HepG2 (cell line): ENCODE results near the gene RASSF4. TPM values are rescaled to one million over a fixed set of nuclear protein-coding genes. Genes with fewer than 3 reads are reported as not detected.

Experiments used
- ASH2L ChIP-seq: fragments of 300-600, 200-600 bp; sonication (generic); IDR thresholded peaks from 2 replicates; pipeline ENCODE4 v1.7.0; 2017; ENCODE audit warnings: low read depth, mild to moderate bottlenecking, moderate library complexity, mixed read lengths, low read length; ENCODE audit not compliant: insufficient read length
- BCL6 ChIP-seq: IDR thresholded peaks from 2 replicates; pipeline ENCODE4 v1.6.1; 2016; ENCODE audit warnings: missing genetic modification reagents, missing compliant biosample characterization
- DR1 ChIP-seq: sonication (generic); formaldehyde crosslinking; IDR thresholded peaks from 2 replicates; pipeline ENCODE4 v1.8.0; 2021; ENCODE audit warnings: mild to moderate bottlenecking, missing genetic modification reagents, inconsistent platforms
- EZH2 ChIP-seq: conservative IDR thresholded peaks from 2 replicates; pipeline ENCODE4 v1.6.1; 2012; ENCODE audit warnings: mild to moderate bottlenecking, low read depth, low read length, moderate library complexity
- FOSL1 ChIP-seq: sonication (generic); formaldehyde crosslinking; IDR thresholded peaks from 2 replicates; pipeline ENCODE4 v1.9.0; 2021; ENCODE audit warnings: missing genetic modification reagents, borderline replicate concordance
- KDM5B ChIP-seq: sonication (generic); formaldehyde crosslinking; IDR thresholded peaks from 2 replicates; pipeline ENCODE4 v1.4.0; 2020; ENCODE audit warnings: missing genetic modification reagents, mild to moderate bottlenecking, borderline replicate concordance
- KLF15 ChIP-seq: sonication (generic); formaldehyde crosslinking; IDR thresholded peaks from 2 replicates; pipeline ENCODE4 v1.8.1; 2023; ENCODE audit warnings: borderline replicate concordance, mild to moderate bottlenecking, inconsistent platforms, missing genetic modification reagents, mixed read lengths
- TCF7L2 ChIP-seq: IDR thresholded peaks from 2 replicates; pipeline ENCODE4 v1.6.1; 2011; ENCODE audit warnings: mild to moderate bottlenecking, low read depth, low read length, moderate library complexity
- TGIF2 ChIP-seq: IDR thresholded peaks from 2 replicates; pipeline ENCODE4 v1.6.1; 2016; ENCODE audit warnings: control low read depth, missing compliant biosample characterization
- YY1 ChIP-seq: IDR thresholded peaks from 2 replicates; pipeline ENCODE4 v1.6.1; 2011; ENCODE audit warnings: low read length, low read depth, moderate library complexity, mild to moderate bottlenecking; ENCODE audit not compliant: insufficient read depth, insufficient replicate concordance
- ZFP36L2 ChIP-seq: sonication (generic); formaldehyde crosslinking; IDR thresholded peaks from 2 replicates; pipeline ENCODE4 v1.4.0; 2020; ENCODE audit warnings: missing genetic modification reagents
- ZFX ChIP-seq: sonication (generic); formaldehyde crosslinking; IDR thresholded peaks from 2 replicates; pipeline ENCODE4 v1.4.0; 2020; ENCODE audit warnings: mild to moderate bottlenecking, low read depth, missing genetic modification reagents, moderate library complexity
- ZNF143 ChIP-seq: sonication (generic); formaldehyde crosslinking; IDR thresholded peaks from 2 replicates; pipeline ENCODE4 v1.4.0; 2020; ENCODE audit warnings: missing genetic modification reagents
- ZNF329 ChIP-seq: sonication (generic); formaldehyde crosslinking; IDR thresholded peaks from 2 replicates; pipeline ENCODE4 v1.9.0; 2021; ENCODE audit warnings: low read depth, mild to moderate bottlenecking, missing genetic modification reagents
- ZNF431 ChIP-seq: sonication (generic); formaldehyde crosslinking; IDR thresholded peaks from 2 replicates; pipeline ENCODE4 v1.9.0; 2022; ENCODE audit warnings: missing genetic modification reagents, low read depth, mild to moderate bottlenecking, borderline replicate concordance
- ZNF607 ChIP-seq: sonication (generic); formaldehyde crosslinking; IDR thresholded peaks from 2 replicates; pipeline ENCODE4 v1.5.1; 2020; ENCODE audit warnings: missing genetic modification reagents, mild to moderate bottlenecking, borderline replicate concordance
- ZNF703 ChIP-seq: sonication (generic); formaldehyde crosslinking; IDR thresholded peaks from 2 replicates; pipeline ENCODE4 v1.5.1; 2020; ENCODE audit warnings: missing genetic modification reagents, mild to moderate bottlenecking, moderate library complexity, borderline replicate concordance
- ZNF713 ChIP-seq: sonication (generic); formaldehyde crosslinking; IDR thresholded peaks from 2 replicates; pipeline ENCODE4 v1.4.0; 2020; ENCODE audit warnings: mild to moderate bottlenecking, missing genetic modification reagents
- polyA plus RNA-seq, 8 experiments: library from polyadenylated mRNA; depleted of rRNA in 3 of 8; stranded (reverse) in 7 of 8; unstranded in 1 of 8; fragments of >200 nt; fragmentation: Illumina TruSeq in 4 of 8; extraction: Trizol in 4 of 8; gene quantifications; 2 replicates each; pipeline versions ENCODE4 v1.2.1 to v1.2.3, GENCODE V29; 2011 to 2016; ENCODE audit warnings: low read depth in 4 of 8, missing spikeins in 1 of 8, mixed read lengths in 1 of 8; ENCODE audit not compliant: insufficient read depth in 1 of 8
- total RNA-seq, 5 experiments: library from RNA; depleted of rRNA; stranded (reverse); fragments of >200 nt; fragmentation: Illumina TruSeq; extraction: Trizol; gene quantifications; 2 replicates each; pipeline ENCODE4 v1.2.3, GENCODE V29; 2016; ENCODE audit warnings: low read depth in 1 of 5
- TF ChIP-seq, protein P1 (sequence below): IDR thresholded peaks from 2 replicates; pipeline ENCODE4 v1.6.1; 2016
- TF ChIP-seq, protein P2 (sequence below): sonication (generic); formaldehyde crosslinking; IDR thresholded peaks from 2 replicates; pipeline ENCODE4 v1.4.0; 2020; ENCODE audit warnings: missing genetic modification reagents
- TF ChIP-seq, protein P3 (sequence below): sonication (generic); formaldehyde crosslinking; IDR thresholded peaks from 2 replicates; pipeline ENCODE4 v1.4.0; 2020; ENCODE audit warnings: missing genetic modification reagents
- TF ChIP-seq, protein P4 (sequence below): fragments of 450-650 bp; IDR thresholded peaks from 2 replicates; pipeline ENCODE4 v1.6.1; 2016

The RASSF4 gene
- total and polyA plus RNA-seq, 2 of the 13 experiments (the other 11 are each of a cell fraction or from before 2014, with no cell fraction given) = 34.0 to 51.7 TPM

DNA sequence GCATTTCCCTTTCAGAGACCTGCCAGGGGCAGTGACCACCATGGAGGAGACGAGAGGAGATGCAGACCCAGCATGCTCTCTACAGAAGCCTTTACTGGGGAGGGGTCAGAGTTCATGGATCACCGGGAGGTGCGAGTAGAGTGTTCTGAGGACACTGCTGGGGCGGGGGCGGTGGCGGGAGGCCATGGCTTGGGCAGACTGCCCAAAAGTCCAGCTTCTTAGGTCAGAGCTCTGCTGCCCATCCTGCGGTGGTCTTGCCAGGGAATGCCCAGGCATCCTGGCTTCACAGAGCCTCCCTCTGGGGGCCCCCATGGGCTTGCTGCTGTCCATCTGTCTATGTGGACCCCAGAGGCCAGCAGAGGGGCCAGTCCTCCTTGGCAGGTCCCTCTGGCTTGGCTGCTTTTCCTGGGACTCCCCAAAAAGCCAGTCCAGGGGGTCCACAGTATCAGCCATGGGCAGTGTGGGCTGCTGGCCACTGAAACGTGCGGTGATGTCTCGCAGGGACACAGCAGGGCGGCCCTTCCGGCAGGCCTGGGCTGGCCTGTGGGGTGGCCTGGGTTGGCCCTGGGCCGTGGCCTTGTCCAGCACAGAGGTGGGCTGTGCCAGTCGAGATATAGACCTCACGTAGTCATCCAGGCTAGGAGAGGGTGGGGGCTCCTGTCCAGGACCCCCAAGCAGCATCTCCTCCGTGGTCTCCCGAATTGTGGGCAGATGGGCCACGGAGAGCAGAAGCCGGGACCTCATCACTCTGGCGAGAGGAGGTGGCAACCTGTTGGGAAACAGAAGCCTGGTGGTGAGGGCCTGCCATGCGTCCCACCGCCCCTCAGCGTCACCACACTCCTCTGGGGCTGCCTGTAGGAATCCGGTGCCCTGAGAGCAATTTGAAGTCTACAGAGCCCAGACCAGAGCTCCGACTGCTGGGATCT is 17.9 kb downstream of the RASSF4 start (continued):
- TF ChIP-seq BCL6 (CRISPR knock-in tag) = peak; percentile 4; the same call in 1 of the 2 replicates
- peak; percentile 72; the same call in 1 of the 2 replicates for TF ChIP-seq KDM5B (CRISPR knock-in tag)
- peak; percentile 2 for TF ChIP-seq YY1
- TF ChIP-seq ZNF143 (CRISPR knock-in tag) = no peak
- no peak for TF ChIP-seq DR1 (CRISPR knock-in tag)
- TF ChIP-seq TGIF2 = no peak
- TF ChIP-seq, protein P1, sequence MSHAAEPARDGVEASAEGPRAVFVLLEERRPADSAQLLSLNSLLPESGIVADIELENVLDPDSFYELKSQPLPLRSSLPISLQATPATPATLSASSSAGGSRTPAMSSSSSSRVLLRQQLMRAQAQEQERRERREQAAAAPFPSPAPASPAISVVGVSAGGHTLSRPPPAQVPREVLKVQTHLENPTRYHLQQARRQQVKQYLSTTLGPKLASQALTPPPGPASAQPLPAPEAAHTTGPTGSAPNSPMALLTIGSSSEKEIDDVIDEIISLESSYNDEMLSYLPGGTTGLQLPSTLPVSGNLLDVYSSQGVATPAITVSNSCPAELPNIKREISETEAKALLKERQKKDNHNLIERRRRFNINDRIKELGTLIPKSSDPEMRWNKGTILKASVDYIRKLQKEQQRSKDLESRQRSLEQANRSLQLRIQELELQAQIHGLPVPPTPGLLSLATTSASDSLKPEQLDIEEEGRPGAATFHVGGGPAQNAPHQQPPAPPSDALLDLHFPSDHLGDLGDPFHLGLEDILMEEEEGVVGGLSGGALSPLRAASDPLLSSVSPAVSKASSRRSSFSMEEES (CRISPR knock-in tag) = 0 out of 2 replicates have a peak, but pooled peaks have one; percentile 35
- TF ChIP-seq, protein P2, sequence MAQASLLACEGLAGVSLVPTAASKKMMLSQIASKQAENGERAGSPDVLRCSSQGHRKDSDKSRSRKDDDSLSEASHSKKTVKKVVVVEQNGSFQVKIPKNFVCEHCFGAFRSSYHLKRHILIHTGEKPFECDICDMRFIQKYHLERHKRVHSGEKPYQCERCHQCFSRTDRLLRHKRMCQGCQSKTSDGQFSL (CRISPR knock-in tag) = no peak
- no peak for TF ChIP-seq ZNF713 (CRISPR knock-in tag)
- TF ChIP-seq ZNF431 (CRISPR knock-in tag) = no peak
- TF ChIP-seq, protein P3, sequence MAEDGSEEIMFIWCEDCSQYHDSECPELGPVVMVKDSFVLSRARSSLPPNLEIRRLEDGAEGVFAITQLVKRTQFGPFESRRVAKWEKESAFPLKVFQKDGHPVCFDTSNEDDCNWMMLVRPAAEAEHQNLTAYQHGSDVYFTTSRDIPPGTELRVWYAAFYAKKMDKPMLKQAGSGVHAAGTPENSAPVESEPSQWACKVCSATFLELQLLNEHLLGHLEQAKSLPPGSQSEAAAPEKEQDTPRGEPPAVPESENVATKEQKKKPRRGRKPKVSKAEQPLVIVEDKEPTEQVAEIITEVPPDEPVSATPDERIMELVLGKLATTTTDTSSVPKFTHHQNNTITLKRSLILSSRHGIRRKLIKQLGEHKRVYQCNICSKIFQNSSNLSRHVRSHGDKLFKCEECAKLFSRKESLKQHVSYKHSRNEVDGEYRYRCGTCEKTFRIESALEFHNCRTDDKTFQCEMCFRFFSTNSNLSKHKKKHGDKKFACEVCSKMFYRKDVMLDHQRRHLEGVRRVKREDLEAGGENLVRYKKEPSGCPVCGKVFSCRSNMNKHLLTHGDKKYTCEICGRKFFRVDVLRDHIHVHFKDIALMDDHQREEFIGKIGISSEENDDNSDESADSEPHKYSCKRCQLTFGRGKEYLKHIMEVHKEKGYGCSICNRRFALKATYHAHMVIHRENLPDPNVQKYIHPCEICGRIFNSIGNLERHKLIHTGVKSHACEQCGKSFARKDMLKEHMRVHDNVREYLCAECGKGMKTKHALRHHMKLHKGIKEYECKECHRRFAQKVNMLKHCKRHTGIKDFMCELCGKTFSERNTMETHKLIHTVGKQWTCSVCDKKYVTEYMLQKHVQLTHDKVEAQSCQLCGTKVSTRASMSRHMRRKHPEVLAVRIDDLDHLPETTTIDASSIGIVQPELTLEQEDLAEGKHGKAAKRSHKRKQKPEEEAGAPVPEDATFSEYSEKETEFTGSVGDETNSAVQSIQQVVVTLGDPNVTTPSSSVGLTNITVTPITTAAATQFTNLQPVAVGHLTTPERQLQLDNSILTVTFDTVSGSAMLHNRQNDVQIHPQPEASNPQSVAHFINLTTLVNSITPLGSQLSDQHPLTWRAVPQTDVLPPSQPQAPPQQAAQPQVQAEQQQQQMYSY = peak; percentile 21; the same call in 1 of the 2 replicates
- peak; percentile 50; the same call in 1 of the 2 replicates for TF ChIP-seq FOSL1 (CRISPR knock-in tag)
- no peak for TF ChIP-seq ZNF703 (CRISPR knock-in tag)
- no peak for TF ChIP-seq TCF7L2
- TF ChIP-seq ZFX = no peak; the same call in 1 of the 2 replicates
- TF ChIP-seq ZNF329 (CRISPR knock-in tag) = peak; percentile 10
- TF ChIP-seq EZH2 = no peak
- peak; percentile 60; the same call in 1 of the 2 replicates for TF ChIP-seq ZNF607
- no peak for TF ChIP-seq ASH2L
- TF ChIP-seq, protein P4, sequence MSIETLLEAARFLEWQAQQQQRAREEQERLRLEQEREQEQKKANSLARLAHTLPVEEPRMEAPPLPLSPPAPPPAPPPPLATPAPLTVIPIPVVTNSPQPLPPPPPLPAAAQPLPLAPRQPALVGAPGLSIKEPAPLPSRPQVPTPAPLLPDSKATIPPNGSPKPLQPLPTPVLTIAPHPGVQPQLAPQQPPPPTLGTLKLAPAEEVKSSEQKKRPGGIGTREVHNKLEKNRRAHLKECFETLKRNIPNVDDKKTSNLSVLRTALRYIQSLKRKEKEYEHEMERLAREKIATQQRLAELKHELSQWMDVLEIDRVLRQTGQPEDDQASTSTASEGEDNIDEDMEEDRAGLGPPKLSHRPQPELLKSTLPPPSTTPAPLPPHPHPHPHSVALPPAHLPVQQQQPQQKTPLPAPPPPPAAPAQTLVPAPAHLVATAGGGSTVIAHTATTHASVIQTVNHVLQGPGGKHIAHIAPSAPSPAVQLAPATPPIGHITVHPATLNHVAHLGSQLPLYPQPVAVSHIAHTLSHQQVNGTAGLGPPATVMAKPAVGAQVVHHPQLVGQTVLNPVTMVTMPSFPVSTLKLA = no peak
- TF ChIP-seq ZFP36L2 (CRISPR knock-in tag) = no peak
- TF ChIP-seq KLF15 = no peak
